OCI-LY1 (cell line): Measurements from ENCODE around the gene PACSIN1.

Source experiments
- H2AFZ ChIP-seq: fragments of 200-600 bp; sonication (generic), shearing (Covaris generic); 2 replicates; pipeline ENCODE4 v1.6.0; 2014; ENCODE audit warnings: antibody characterized with exemption, mild to moderate bottlenecking, low read length
- H3F3A ChIP-seq: fragments of 200-600 bp; sonication (generic), shearing (Covaris generic); 2 replicates; pipeline ENCODE4 v1.6.0; 2014; ENCODE audit warnings: mild to moderate bottlenecking, antibody characterized with exemption, low read length, moderate library complexity; ENCODE audit not compliant: insufficient read depth
- H3K27ac ChIP-seq: fragments of 200-600 bp; sonication (generic); 2 replicates; pipeline ENCODE4 v1.5.1; 2014; ENCODE audit warnings: low read length, mixed run types, mild to moderate bottlenecking, low read depth; ENCODE audit not compliant: poor library complexity, severe bottlenecking
- H3K27me3 ChIP-seq: fragments of 200-600 bp; sonication (generic); 2 replicates; pipeline ENCODE4 v1.6.0; 2014; ENCODE audit warnings: antibody characterized with exemption, mild to moderate bottlenecking, low read length, moderate library complexity; ENCODE audit not compliant: insufficient read depth
- H3K36me3 ChIP-seq: fragments of 200-600 bp; sonication (generic); 2 replicates; pipeline ENCODE4 v1.6.1; 2014; ENCODE audit warnings: mild to moderate bottlenecking, antibody characterized with exemption, low read length, moderate library complexity, mixed read lengths; ENCODE audit not compliant: insufficient read depth
- H3K4me1 ChIP-seq: fragments of 200-600 bp; sonication (generic); 2 replicates; pipeline ENCODE4 v1.5.1; 2014; ENCODE audit warnings: mild to moderate bottlenecking, low read length, moderate library complexity; ENCODE audit not compliant: insufficient read depth, severe bottlenecking
- H3K4me2 ChIP-seq: fragments of 200-600 bp; sonication (generic), shearing (Covaris generic); 2 replicates; pipeline ENCODE4 v1.6.1; 2014; ENCODE audit warnings: low read length
- H3K4me3 ChIP-seq: fragments of 200-600 bp; sonication (generic); 2 replicates; pipeline ENCODE4 v1.5.1; 2014; ENCODE audit warnings: low read length, low read depth, mild to moderate bottlenecking, mixed read lengths; ENCODE audit not compliant: poor library complexity, severe bottlenecking
- H3K79me2 ChIP-seq: fragments of 200-600 bp; shearing (Covaris generic); 2 replicates; pipeline ENCODE4 v1.6.1; 2016; ENCODE audit warnings: mixed run types, low read length, mixed read lengths; ENCODE audit not compliant: insufficient read depth
- H3K9ac ChIP-seq: fragments of 200-600 bp; sonication (generic), shearing (Covaris generic); 2 replicates; pipeline ENCODE4 v1.6.1; 2014; ENCODE audit warnings: mild to moderate bottlenecking, low read length, mixed read lengths
- H3K9me2 ChIP-seq: fragments of 200-600 bp; sonication (generic), shearing (Covaris generic); 2 replicates; pipeline ENCODE4 v1.6.1; 2014; ENCODE audit warnings: low read depth, mild to moderate bottlenecking, low read length, mixed read lengths
- H3K9me3 ChIP-seq: fragments of 200-600 bp; shearing (Covaris generic); 2 replicates; pipeline ENCODE4 v1.6.1; 2014; ENCODE audit warnings: low read length, mixed read lengths
- H4K20me1 ChIP-seq: fragments of 200-600 bp; sonication (generic), shearing (Covaris generic); 2 replicates; pipeline ENCODE4 v1.6.0; 2016; ENCODE audit warnings: mild to moderate bottlenecking, low read length; ENCODE audit not compliant: insufficient read depth
- CTCF ChIP-seq: fragments of 200-600 bp; sonication (generic), shearing (Covaris generic); IDR thresholded peaks from 2 replicates; pipeline ENCODE4 v1.5.1; 2017; ENCODE audit warnings: mild to moderate bottlenecking, antibody characterized with exemption, low read length, moderate library complexity, mixed read lengths
- EZH2 ChIP-seq: fragments of 200-600 bp; sonication (generic), shearing (Covaris generic); IDR thresholded peaks from 2 replicates; pipeline ENCODE4 v1.8.0; 2017; ENCODE audit warnings: borderline replicate concordance, mixed run types, mild to moderate bottlenecking, antibody characterized with exemption, low read length, moderate library complexity, mixed read lengths

PACSIN1 gene

GRCh38 chr6:34437644-34437970 lies 28.3 kb upstream of the PACSIN1 start:
- Histone ChIP-seq H3K79me2 (no peaks in the 10 kb centered on the region), H3K9me3 (peaks cover 3% of the 10 kb centered on the region; the same call in 1 of the 2 replicates), H2AFZ (no peak overlapping the region), H4K20me1 (no peaks in the 10 kb centered on the region), H3K27ac (no peak overlapping the region), H3K4me1 (peaks cover 4% of the 10 kb centered on the region), H3K4me2 (no peak overlapping the region), H3K27me3 (no peaks in the 10 kb centered on the region), H3K9ac (no peak overlapping the region), H3K4me3 (no peak overlapping the region), H3K9me2 (no peaks in the 10 kb centered on the region), H3K36me3 (no peaks in the 10 kb centered on the region; the same call in 1 of the 2 replicates), H3F3A (no peaks in the 10 kb centered on the region)
- TF ChIP-seq CTCF, result no peak
- TF ChIP-seq EZH2, result no peak

DNA sequence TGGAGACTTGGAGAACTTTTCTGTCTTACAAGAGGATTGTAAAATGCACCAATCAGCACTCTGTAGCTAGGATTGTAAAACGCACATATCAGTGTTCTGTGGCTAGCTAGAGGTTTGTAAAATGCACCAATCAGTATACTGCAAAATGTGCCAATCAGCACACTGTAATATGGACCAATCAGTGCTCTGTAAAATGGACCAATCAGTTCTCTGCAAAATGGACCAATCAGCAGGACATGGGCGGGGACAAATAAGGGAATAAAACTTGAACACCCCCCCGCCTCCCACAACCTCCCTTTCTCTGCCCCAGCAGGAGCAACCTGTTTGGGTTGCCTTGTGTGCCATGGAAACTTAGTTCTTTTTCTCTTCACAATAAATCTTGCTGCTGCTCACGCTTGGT lies 27.2 kb upstream of the PACSIN1 start:
- Histone ChIP-seq H4K20me1 (no peaks in the 10 kb centered on the region), H3K4me3 (no peak overlapping the region), H3K79me2 (no peaks in the 10 kb centered on the region), H3K9me2 (no peaks in the 10 kb centered on the region), H3F3A (no peaks in the 10 kb centered on the region), H3K9ac (no peak overlapping the region), H3K36me3 (no peaks in the 10 kb centered on the region; the same call in 1 of the 2 replicates), H3K27ac (no peak overlapping the region), H3K9me3 (peaks cover 3% of the 10 kb centered on the region; the same call in 1 of the 2 replicates), H3K4me2 (no peak overlapping the region), H2AFZ (no peak overlapping the region), H3K4me1 (peaks cover 4% of the 10 kb centered on the region), H3K27me3 (no peaks in the 10 kb centered on the region)
- TF ChIP-seq EZH2, result no peak
- no peak for TF ChIP-seq CTCF

- Histone ChIP-seq H3K4me1 (peaks cover 4% of the 10 kb centered on the region), H3K9me3 (peaks cover 3% of the 10 kb centered on the region; the same call in 1 of the 2 replicates), H3K4me3 (no peak overlapping the region), H2AFZ (no peak overlapping the region), H3K4me2 (no peak overlapping the region), H3K9me2 (no peaks in the 10 kb centered on the region), H3K9ac (no peak overlapping the region), H4K20me1 (no peaks in the 10 kb centered on the region), H3F3A (no peaks in the 10 kb centered on the region), H3K36me3 (no peaks in the 10 kb centered on the region; the same call in 1 of the 2 replicates), H3K79me2 (no peaks in the 10 kb centered on the region), H3K27ac (no peak overlapping the region), H3K27me3 (no peaks in the 10 kb centered on the region)
- TF ChIP-seq EZH2 (no peak), CTCF (no peak)
Observed at GRCh38 chr6:34439442-34439841, 26.4 kb upstream of the PACSIN1 start.
